GM12873 (cell line): ENCODE measurements around the gene RPL5.

Experiments used
- CTCF ChIP-seq: IDR thresholded peaks from 2 replicates; pipeline ENCODE4 v1.5.1; 2012; ENCODE audit warnings: low read depth, mild to moderate bottlenecking, moderate library complexity, low read length, control low read depth; ENCODE audit not compliant: insufficient read depth; ENCODE audit errors: missing control alignments

The RPL5 gene

GRCh38 chr1:92838519-92838918 lies 6.7 kb downstream of the RPL5 start:
- no peak for TF ChIP-seq CTCF

GRCh38 chr1:92839442-92839841 lies 7.6 kb downstream of the RPL5 start:
- TF ChIP-seq CTCF = no peak

- TF ChIP-seq CTCF = no peak
Observed at GRCh38 chr1:92840600-92840999, 8.8 kb downstream of the RPL5 start.

- no peak for TF ChIP-seq CTCF
Observed at GRCh38 chr1:92842082-92843045, 10.5 kb downstream of the RPL5 start.

- TF ChIP-seq CTCF = no peak
Observed at GRCh38 chr1:92843046-92843423, 11.2 kb downstream of the RPL5 start.

GRCh38 chr1:92843429-92844352 lies 11.9 kb downstream of the RPL5 start:
- no peak for TF ChIP-seq CTCF

GRCh38 chr1:92844439-92844838 lies 12.6 kb downstream of the RPL5 start:
- no peak for TF ChIP-seq CTCF
